ENCODE measurements around the gene TMEM119. TPM values are rescaled to one million over a fixed set of nuclear protein-coding genes. Genes with fewer than 3 reads are reported as not detected.

The TMEM119 gene
- total and polyA plus RNA-seq, 10 of the 15 experiments (the other 5 are each of a cell fraction or from before 2014, with no cell fraction given), result 0.11 to 0.44 (median 0.19) TPM; not detected in 5

DNA sequence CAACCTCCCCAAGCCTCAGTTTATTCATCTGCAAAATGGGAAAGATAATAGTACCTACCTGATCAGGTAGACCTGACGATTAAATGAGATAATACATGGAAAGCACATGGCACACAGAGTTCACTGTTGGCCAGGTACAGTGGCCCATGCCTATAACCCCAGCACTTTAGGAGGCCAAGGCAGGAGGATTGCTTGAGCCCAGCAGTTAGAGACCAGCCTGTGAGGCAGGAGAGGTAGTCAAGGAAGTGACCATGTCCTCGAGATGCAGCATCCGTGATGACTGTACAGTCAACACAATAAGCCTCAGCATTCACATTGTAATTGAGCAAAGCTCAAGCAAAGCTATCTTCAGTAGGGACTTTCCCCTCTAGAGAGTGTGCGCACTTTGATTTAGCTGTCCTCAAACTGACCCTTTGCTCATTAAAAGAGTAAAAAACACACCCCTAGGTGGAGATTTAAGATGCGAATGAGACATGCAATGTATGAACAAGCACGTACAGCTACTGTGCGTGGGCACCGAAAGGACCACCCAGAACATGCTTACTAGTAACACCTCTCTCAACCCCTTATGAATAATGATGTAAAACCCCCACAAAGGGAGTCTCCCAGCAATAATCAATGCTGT, 25.6 kb downstream of the TMEM119 start (continued):
- TF ChIP-seq NBN (IDR thresholded peaks at IDR 0.05) (peak; percentile 78; the same call in 1 of the 2 replicates), KLF5 (IDR thresholded peaks at IDR 0.05; ENCODE audit: partially characterized antibody) (peak; percentile 45), TBL1XR1 (IDR thresholded peaks at IDR 0.05; ENCODE audit: low read depth, low read length) (0 out of 2 replicates have a peak, but pooled peaks have one; percentile 24), CREB1 (IDR thresholded peaks at IDR 0.05; ENCODE audit: low read depth) (0 out of 2 replicates have a peak, but pooled peaks have one; percentile 23), NFIC (IDR thresholded peaks at IDR 0.05; ENCODE audit: low read depth, low read length) (no peak), TCF3 (IDR thresholded peaks at IDR 0.05; ENCODE audit: borderline replicate concordance, insufficient read depth, low read depth, low read length) (0 out of 2 replicates have a peak, but pooled peaks have one; percentile 35), PKNOX1 (IDR thresholded peaks at IDR 0.05) (no peak; the same call in 1 of the 2 replicates), HCFC1 (IDR thresholded peaks at IDR 0.05; ENCODE audit: low read length) (no peak), EP300 (IDR thresholded peaks at IDR 0.05; ENCODE audit: borderline replicate concordance in 1 of 2, control insufficient read depth in 1 of 2, low read depth in 2 of 2, low read length in 2 of 2) (peak; percentile 76 to 84; a peak in 3 of 4 replicates), IKZF2 (IDR thresholded peaks at IDR 0.05) (peak; percentile 33 to 57; a peak in 3 of 4 replicates), JUNB (IDR thresholded peaks at IDR 0.05) (peak; percentile 48), ZBED1 (IDR thresholded peaks at IDR 0.05; ENCODE audit: borderline replicate concordance) (0 out of 2 replicates have a peak, but pooled peaks have one; percentile 38), ZBTB4 (CRISPR knock-in tag; IDR thresholded peaks at IDR 0.05) (no peak), HDAC6 (IDR thresholded peaks at IDR 0.05; ENCODE audit: unreplicated experiment) (no peak), POLR2A (IDR thresholded peaks at IDR 0.05; ENCODE audit: low read depth, low read length) (peak; percentile 44; the same call in 1 of the 2 replicates), EED (IDR thresholded peaks at IDR 0.05; ENCODE audit: low read depth) (no peak), POLR2AphosphoS2 (IDR thresholded peaks at IDR 0.05; ENCODE audit: low read depth, low read length) (peak; percentile 70; the same call in 1 of the 2 replicates), DPF2 (IDR thresholded peaks at IDR 0.05) (peak; percentile 58; the same call in 1 of the 2 replicates), RCOR1 (conservative IDR thresholded peaks at IDR 0.05; ENCODE audit: low read depth, low read length) (0 out of 2 replicates have a peak, but pooled peaks have one; percentile 39), ZSCAN29 (IDR thresholded peaks at IDR 0.05) (no peak)
- TF ChIP-seq, protein P1, sequence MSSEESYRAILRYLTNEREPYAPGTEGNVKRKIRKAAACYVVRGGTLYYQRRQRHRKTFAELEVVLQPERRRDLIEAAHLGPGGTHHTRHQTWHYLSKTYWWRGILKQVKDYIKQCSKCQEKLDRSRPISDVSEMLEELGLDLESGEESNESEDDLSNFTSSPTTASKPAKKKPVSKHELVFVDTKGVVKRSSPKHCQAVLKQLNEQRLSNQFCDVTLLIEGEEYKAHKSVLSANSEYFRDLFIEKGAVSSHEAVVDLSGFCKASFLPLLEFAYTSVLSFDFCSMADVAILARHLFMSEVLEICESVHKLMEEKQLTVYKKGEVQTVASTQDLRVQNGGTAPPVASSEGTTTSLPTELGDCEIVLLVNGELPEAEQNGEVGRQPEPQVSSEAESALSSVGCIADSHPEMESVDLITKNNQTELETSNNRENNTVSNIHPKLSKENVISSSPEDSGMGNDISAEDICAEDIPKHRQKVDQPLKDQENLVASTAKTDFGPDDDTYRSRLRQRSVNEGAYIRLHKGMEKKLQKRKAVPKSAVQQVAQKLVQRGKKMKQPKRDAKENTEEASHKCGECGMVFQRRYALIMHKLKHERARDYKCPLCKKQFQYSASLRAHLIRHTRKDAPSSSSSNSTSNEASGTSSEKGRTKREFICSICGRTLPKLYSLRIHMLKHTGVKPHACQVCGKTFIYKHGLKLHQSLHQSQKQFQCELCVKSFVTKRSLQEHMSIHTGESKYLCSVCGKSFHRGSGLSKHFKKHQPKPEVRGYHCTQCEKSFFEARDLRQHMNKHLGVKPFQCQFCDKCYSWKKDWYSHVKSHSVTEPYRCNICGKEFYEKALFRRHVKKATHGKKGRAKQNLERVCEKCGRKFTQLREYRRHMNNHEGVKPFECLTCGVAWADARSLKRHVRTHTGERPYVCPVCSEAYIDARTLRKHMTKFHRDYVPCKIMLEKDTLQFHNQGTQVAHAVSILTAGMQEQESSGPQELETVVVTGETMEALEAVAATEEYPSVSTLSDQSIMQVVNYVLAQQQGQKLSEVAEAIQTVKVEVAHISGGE (CRISPR knock-in tag; IDR thresholded peaks at IDR 0.05), result no peak
- TF ChIP-seq, protein P2, sequence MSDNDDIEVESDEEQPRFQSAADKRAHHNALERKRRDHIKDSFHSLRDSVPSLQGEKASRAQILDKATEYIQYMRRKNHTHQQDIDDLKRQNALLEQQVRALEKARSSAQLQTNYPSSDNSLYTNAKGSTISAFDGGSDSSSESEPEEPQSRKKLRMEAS (IDR thresholded peaks at IDR 0.05; ENCODE audit: low read depth, low read length), result 0 out of 2 replicates have a peak, but pooled peaks have one; percentile 9

Data from GM12878 (cell line).